H1 (cell line): ENCODE measurements around the gene SESN2. TPM values are rescaled to one million over a fixed set of nuclear protein-coding genes. Genes with fewer than 3 reads are reported as not detected.

Source experiments
- CTCF ChIA-PET: fragments of 300-600 bp; sonication (Branson Sonifier 250); formaldehyde crosslinking; loops from one replicate; lab custom pipeline; 2021; ENCODE audit not compliant: partially characterized antibody; lab: Charles Lee
- POLR2A ChIA-PET: fragments of 300-600 bp; sonication (Branson Sonifier 250); formaldehyde crosslinking; loops from one replicate; lab custom pipeline; 2021; ENCODE audit warnings: inconsistent platforms; ENCODE audit not compliant: partially characterized antibody; lab: Charles Lee
- DNase-seq, 2 experiments: peaks; one replicate each; pipeline versions ENCODE4 v3.0.0 to v3.0.0-alpha.2; 2010 to 2022; ENCODE audit warnings: low spot score in 2 of 2, low read depth in 1 of 2, mixed read lengths in 1 of 2
- FAIRE-seq: peaks from 2 replicates; lab custom pipeline; 2011; peaks lifted over from hg19 to GRCh38; lab: Jason Lieb, UNC
- H2AFZ ChIP-seq: 2 replicates; pipeline ENCODE4 v1.8.1; 2012; ENCODE audit warnings: low read length, inconsistent platforms
- H2AK5ac ChIP-seq: 2 replicates; pipeline ENCODE4 v1.6.1; 2013; ENCODE audit warnings: low read depth, low read length
- H2BK120ac ChIP-seq: replicated peaks from 2 replicates; pipeline ENCODE3; 2013; ENCODE audit warnings: low read depth, low read length, inconsistent platforms
- H2BK12ac ChIP-seq: 2 replicates; pipeline ENCODE4 v1.6.1; 2013; ENCODE audit warnings: low read depth, low read length
- H2BK15ac ChIP-seq: 2 replicates; pipeline ENCODE4 v1.6.1; 2013; ENCODE audit warnings: low read length
- H2BK20ac ChIP-seq: 2 replicates; pipeline ENCODE4 v1.6.1; 2013; ENCODE audit warnings: low read length
- H2BK5ac ChIP-seq: 2 replicates; pipeline ENCODE4 v1.6.1; 2013; ENCODE audit warnings: low read depth, low read length
- H3K14ac ChIP-seq: 2 replicates; pipeline ENCODE4 v1.6.1; 2013; ENCODE audit warnings: inconsistent platforms; ENCODE audit not compliant: insufficient read length
- H3K18ac ChIP-seq: 2 replicates; pipeline ENCODE4 v1.6.1; 2013; ENCODE audit warnings: low read length; ENCODE audit errors: extremely low read depth
- H3K23ac ChIP-seq: 2 replicates; pipeline ENCODE4 v1.6.1; 2013; ENCODE audit warnings: inconsistent platforms; ENCODE audit not compliant: insufficient read length
- H3K23me2 ChIP-seq: 2 replicates; pipeline ENCODE4 v1.6.1; 2013; ENCODE audit warnings: low read depth, low read length
- H3K27ac ChIP-seq: 2 replicates; pipeline ENCODE4 v1.6.1; 2011; ENCODE audit warnings: low read depth, low read length, inconsistent platforms
- H3K27me3 ChIP-seq, 4 experiments: replicated peaks in 1 of 4; 1 replicate in 1 of 4; 2 replicates in 3 of 4; pipeline versions ENCODE4 v1.6.1 to v1.8.1; 2011 to 2013; ENCODE audit warnings: low read length in 3 of 4, mild to moderate bottlenecking in 3 of 4, inconsistent platforms in 2 of 4, mixed read lengths in 2 of 4, moderate library complexity in 1 of 4; ENCODE audit not compliant: control insufficient read depth in 3 of 4, insufficient read depth in 3 of 4; ENCODE audit errors: extremely low read depth in 1 of 4
- H3K36me3 ChIP-seq, 4 experiments: 2 replicates each; pipeline versions ENCODE4 v1.6.1 to v1.8.1; 2011 to 2013; ENCODE audit warnings: mild to moderate bottlenecking in 4 of 4, low read length in 3 of 4, moderate library complexity in 2 of 4, control low read depth in 1 of 4, inconsistent platforms in 1 of 4; ENCODE audit not compliant: insufficient read depth in 4 of 4, control insufficient read depth in 2 of 4
- H3K4ac ChIP-seq: replicated peaks from 2 replicates; pipeline ENCODE3; 2013; ENCODE audit warnings: low read length, low read depth, mixed read lengths, inconsistent platforms; ENCODE audit not compliant: insufficient read length
- H3K4me1 ChIP-seq, 4 experiments: replicated peaks in 1 of 4; 1 replicate in 1 of 4; 2 replicates in 3 of 4; pipeline versions ENCODE4 v1.6.1 to v1.8.1; 2011 to 2013; ENCODE audit warnings: low read length in 3 of 4, inconsistent platforms in 2 of 4, mixed read lengths in 1 of 4; ENCODE audit not compliant: insufficient read depth in 4 of 4, control insufficient read depth in 3 of 4
- H3K4me2 ChIP-seq, 2 experiments: 2 replicates each; pipeline versions ENCODE4 v1.6.1 to v1.8.1; 2011 to 2013; ENCODE audit warnings: low read depth in 2 of 2, low read length in 2 of 2, control low read depth in 1 of 2, inconsistent platforms in 1 of 2, mild to moderate bottlenecking in 1 of 2; ENCODE audit not compliant: insufficient read depth in 1 of 2
- H3K4me3 ChIP-seq, 4 experiments: fragments of 200-600, 300-600 bp in 1 of 4; sonication (generic), shearing (Covaris generic), sonication (Bioruptor Twin) in 1 of 4; 2 replicates each; pipeline versions ENCODE4 v1.5.1 to v1.8.1; 2011 to 2016; ENCODE audit warnings: low read length in 4 of 4, low read depth in 3 of 4, control low read depth in 2 of 4, inconsistent platforms in 2 of 4, mild to moderate bottlenecking in 2 of 4, mixed read lengths in 1 of 4, moderate library complexity in 1 of 4; ENCODE audit not compliant: insufficient read depth in 2 of 4; ENCODE audit errors: extremely low read depth in 1 of 4
- H3K56ac ChIP-seq: replicated peaks from 2 replicates; pipeline ENCODE3; 2013; ENCODE audit warnings: low read depth, mild to moderate bottlenecking, mixed read lengths, low read length, inconsistent platforms; ENCODE audit not compliant: insufficient read length
- H3K79me1 ChIP-seq: 2 replicates; pipeline ENCODE4 v1.6.1; 2013; ENCODE audit warnings: low read depth, low read length, control low read depth
- H3K79me2 ChIP-seq, 2 experiments: 2 replicates each; pipeline versions ENCODE4 v1.6.1 to v1.8.1; 2012 to 2013; ENCODE audit warnings: low read length in 2 of 2, mild to moderate bottlenecking in 2 of 2, inconsistent platforms in 1 of 2; ENCODE audit not compliant: insufficient read depth in 2 of 2, control insufficient read depth in 1 of 2
- H3K9ac ChIP-seq, 4 experiments: replicated peaks in 1 of 4; 1 replicate in 1 of 4; 2 replicates in 3 of 4; pipeline versions ENCODE4 v1.6.1 to v1.8.1; 2011 to 2013; ENCODE audit warnings: low read depth in 3 of 4, low read length in 3 of 4, control low read depth in 2 of 4, mild to moderate bottlenecking in 2 of 4, moderate library complexity in 2 of 4, inconsistent platforms in 1 of 4; ENCODE audit errors: extremely low read depth in 1 of 4
- H3K9me3 ChIP-seq, 2 experiments: 2 replicates each; pipeline versions ENCODE4 v1.6.1 to v1.8.1; 2012 to 2013; ENCODE audit warnings: mild to moderate bottlenecking in 2 of 2, moderate library complexity in 2 of 2, control low read depth in 1 of 2, inconsistent platforms in 1 of 2, low read depth in 1 of 2, low read length in 1 of 2, mixed read lengths in 1 of 2; ENCODE audit not compliant: insufficient read depth in 2 of 2
- H4K20me1 ChIP-seq, 2 experiments: replicated peaks in 1 of 2; 2 replicates each; pipeline versions ENCODE3 to v1.8.1; 2011 to 2013; ENCODE audit warnings: inconsistent platforms in 2 of 2, low read length in 2 of 2, mild to moderate bottlenecking in 1 of 2; ENCODE audit not compliant: insufficient read depth in 2 of 2, control insufficient read depth in 1 of 2
- H4K5ac ChIP-seq: 2 replicates; pipeline ENCODE4 v1.6.1; 2013; ENCODE audit warnings: low read length, low read depth, mixed read lengths, inconsistent platforms; ENCODE audit not compliant: insufficient read length
- H4K8ac ChIP-seq: 2 replicates; pipeline ENCODE4 v1.8.0; 2013; ENCODE audit warnings: mild to moderate bottlenecking, moderate library complexity, low read length, inconsistent platforms; ENCODE audit not compliant: insufficient read depth; ENCODE audit errors: extremely low read depth
- H4K91ac ChIP-seq: replicated peaks from 2 replicates; pipeline ENCODE3; 2013; ENCODE audit warnings: low read length, mixed read lengths, inconsistent platforms; ENCODE audit not compliant: insufficient read length
- RNF2 ChIP-seq: fragments of 200-900, 300-1000 bp; sonication (generic); IDR thresholded peaks from 2 replicates; pipeline ENCODE4 v1.7.1; 2016; ENCODE audit warnings: borderline replicate concordance, low read depth, mild to moderate bottlenecking, antibody characterized with exemption, low read length; ENCODE audit not compliant: poor library complexity, severe bottlenecking; ENCODE audit errors: missing control alignments
- TAF7 ChIP-seq: optimal IDR thresholded peaks from 2 replicates; pipeline ENCODE3; 2011; ENCODE audit warnings: low read depth, mild to moderate bottlenecking, inconsistent platforms, low read length, moderate library complexity, borderline replicate concordance
- WGBS, 2 experiments: shearing (Covaris generic) in 1 of 2; methylation state at CpG; one replicate each; pipeline versions ENCODE4 v1.1.6 to v1.1.7; 2013 to 2015; ENCODE audit warnings: low lambda C conversion rate in 2 of 2, mixed read lengths in 2 of 2, inconsistent platforms in 1 of 2, low coverage in 1 of 2, missing lambda C conversion rate in 1 of 2; ENCODE audit not compliant: insufficient replicate concordance in 2 of 2, insufficient coverage in 1 of 2, insufficient read length in 1 of 2; ENCODE audit errors: extremely low coverage in 1 of 2, missing lambda C conversion rate in 1 of 2; 5-methylcytosine and 5-hydroxymethylcytosine counted together
- polyA plus RNA-seq, 7 experiments: library from polyadenylated mRNA; depleted of rRNA in 3 of 7; stranded (reverse) in 5 of 7; unstranded in 2 of 7; fragments of >200 nt in 5 of 7; fragments of 200-250 nt in 2 of 7; gene quantifications; 1 replicate in 5 of 7; 2 replicates in 1 of 7; 4 replicates in 1 of 7; pipeline versions ENCODE4 v1.2.1 to v1.2.3, GENCODE V29; 2011 to 2013; ENCODE audit warnings: missing spikeins in 2 of 7, mixed read lengths in 2 of 7
- total RNA-seq: library from RNA; stranded (reverse); fragmentation: NEBNext Ultra II Directional; extraction: Animal tissue kit (Norgen Biotek cat#: 25700); gene quantifications from 2 replicates; pipeline ENCODE4 v1.2.1, GENCODE V29; 2021

SESN2 gene
- total and polyA plus RNA-seq, 2 of the 8 experiments (the other 6 are each of a cell fraction or from before 2014, with no cell fraction given) = 25.1 to 33.0 TPM

DNA sequence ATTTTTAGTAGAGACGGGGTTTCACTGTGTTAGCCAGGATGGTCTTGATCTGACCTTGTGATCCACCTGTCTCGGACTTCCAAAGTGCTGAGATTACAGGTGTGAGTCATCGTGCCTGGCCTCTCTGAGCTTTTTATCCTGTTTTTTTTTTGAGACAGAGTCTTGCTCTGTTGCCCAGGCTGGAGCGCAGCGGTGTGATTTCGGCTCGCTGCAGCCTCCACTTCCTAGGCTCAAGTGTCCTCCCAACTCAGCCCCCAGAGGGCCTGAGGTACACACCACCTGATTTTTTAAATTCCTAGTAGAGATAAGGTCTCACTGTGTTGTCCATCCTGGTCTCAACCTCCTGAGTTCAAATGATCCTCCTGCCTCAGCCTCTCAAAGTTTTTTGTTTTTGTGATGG is 20.4 kb downstream of the SESN2 start:
- Histone ChIP-seq H3K14ac (no peak overlapping the region), H2BK5ac (no peak overlapping the region), H3K36me3 (peaks cover 27 to 72% (median 48%) of the 10 kb centered on the region in 4 experiments), H3K18ac (no peak overlapping the region), H3K56ac (no peak overlapping the region), H4K5ac (no peak overlapping the region), H4K8ac (no peak overlapping the region), H3K4me1 (no peaks in the 10 kb centered on the region), H3K4me2 (no peak overlapping the region), H3K79me1 (no peaks in the 10 kb centered on the region), H3K23me2 (no peaks in the 10 kb centered on the region), H2BK12ac (no peak overlapping the region), H2BK120ac (no peak overlapping the region), H4K20me1 (peaks cover 0 to 5% of the 10 kb centered on the region in 2 experiments)
- no peak for DNase-seq
- POLR2A ChIA-PET = interaction anchor here (1.2 to 20.8 kb wide), 4 partner anchors 9 to 31 kb away, joined by 3 to 324 read pairs (median 5); partner anchors contain the start of gene SESN2
- TF ChIP-seq TAF7 (no peak), RNF2 (no peak)
- TF ChIP-seq, all 59 proteins: peak for 0
- Histone ChIP-seq H3K4ac (no peak overlapping the region), H3K4me3 (no peak overlapping the region), H2AFZ (no peak overlapping the region), H3K79me2 (no peaks in the 10 kb centered on the region), H2BK20ac (no peak overlapping the region), H3K23ac (no peak overlapping the region), H2AK5ac (no peak overlapping the region), H3K27ac (no peak overlapping the region), H3K27me3 (no peaks in the 10 kb centered on the region), H3K9me3 (no peaks in the 10 kb centered on the region), H2BK15ac (no peak overlapping the region), H3K9ac (no peak overlapping the region), H4K91ac (no peak overlapping the region)
- CTCF ChIA-PET = interaction anchor here (0.8 to 2.7 kb wide), 3 partner anchors 30 to 48 kb away, joined by 3 to 9 read pairs (median 5); no protein-coding TSS in a partner anchor
- FAIRE-seq = no peak
- WGBS, 2 experiments = 97% methylated on average over 7 of the region's 7 CpGs; no CpG with 5 or more reads in 1 of the 2 experiments
